Measurements from ENCODE around the gene OASL. TPM values are rescaled to one million over a fixed set of nuclear protein-coding genes. Genes with fewer than 3 reads are reported as not detected.
A peak's percentile ranks its signal among the peaks of the same experiment; 100 is the strongest.
"Not testable (repeated sequence)": the region's sequence is repeated elsewhere in the genome, so short reads cannot be mapped to it uniquely, and the experiment has no call there.

Gene OASL
- total RNA-seq, 8 experiments from 2014 or later = 0.08 to 3.1 (median 0.23) TPM; not detected in 3

DNA sequence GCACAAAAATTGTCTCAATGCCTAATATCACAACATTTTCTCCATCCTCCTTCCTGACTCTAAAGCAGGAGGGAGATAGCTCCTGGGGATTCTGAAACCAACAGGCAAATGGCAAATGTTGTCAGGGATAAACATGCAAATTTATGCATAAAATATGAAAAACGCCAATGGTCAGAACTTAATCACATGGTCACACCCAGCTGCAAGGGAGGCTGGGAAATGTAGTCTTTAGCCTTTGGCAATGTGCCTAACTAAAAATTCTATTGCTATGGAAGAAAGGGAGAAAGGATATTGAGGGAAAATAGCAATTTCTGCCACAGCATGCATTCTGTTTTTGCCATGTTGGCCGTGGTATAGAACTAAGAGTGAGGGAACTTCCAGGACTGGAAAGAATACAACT is 11.7 kb upstream of the OASL start:
- ATAC-seq (replicated peaks in 6 of 8) = peak in 3 of 8 experiments; percentile 54 to 88 (median 55)
- Histone ChIP-seq H3K4me3 (no peak overlapping the region), H3K4me1 (replicated peaks in 1 of 2) (no peaks in the 10 kb centered on the region), H3K27ac (no peak overlapping the region)
- in situ Hi-C loops (cut with MboI; ENCODE audit: low pct_unique_long_range_greater_than_20kb in 2 of 9, low sequenced_read_pairs in 9 of 9, unreplicated experiment in 9 of 9) = no loop called here
- WGBS, 10 experiments = 0 to 73% (median 43%) methylated on average over 1 to 2 of the region's 2 CpGs; no CpG with 5 or more reads in 4 of the 10 experiments

DNA sequence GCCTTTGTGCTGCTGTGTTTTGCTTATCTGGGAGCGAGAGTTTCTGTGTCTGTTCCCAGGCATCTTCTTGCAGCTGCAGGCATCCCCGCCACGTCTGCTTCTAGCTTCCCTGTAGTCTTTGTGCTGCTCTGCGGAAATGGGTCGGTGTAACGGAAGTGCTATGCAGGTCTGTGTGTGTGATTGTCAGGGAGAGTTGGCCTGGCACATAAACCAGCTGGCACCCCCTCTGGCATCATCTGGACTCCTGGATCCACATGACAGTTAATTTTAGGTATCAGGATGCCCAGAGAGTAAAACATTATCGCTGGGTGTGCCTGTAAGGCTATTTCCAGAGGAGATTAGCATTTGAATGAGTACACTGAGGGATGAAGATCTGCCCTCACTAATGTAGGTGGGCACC is 9.4 kb upstream of the OASL start:
- H3K27ac ChIP-seq = no peak overlapping the region
- no peak overlapping the region for H3K4me3 ChIP-seq
- 0 to 79% (median 61%) methylated on average over 1 to 7 of the region's 7 CpGs; no CpG with 5 or more reads in 3 of the 10 experiments for WGBS, 10 experiments
- ATAC-seq (replicated peaks in 6 of 8) = no peak
- in situ Hi-C loops (cut with MboI; ENCODE audit: low pct_unique_long_range_greater_than_20kb in 2 of 9, low sequenced_read_pairs in 9 of 9, unreplicated experiment in 9 of 9) = no loop called here
- no peaks in the 10 kb centered on the region for H3K4me1 ChIP-seq (replicated peaks in 1 of 2)

DNA sequence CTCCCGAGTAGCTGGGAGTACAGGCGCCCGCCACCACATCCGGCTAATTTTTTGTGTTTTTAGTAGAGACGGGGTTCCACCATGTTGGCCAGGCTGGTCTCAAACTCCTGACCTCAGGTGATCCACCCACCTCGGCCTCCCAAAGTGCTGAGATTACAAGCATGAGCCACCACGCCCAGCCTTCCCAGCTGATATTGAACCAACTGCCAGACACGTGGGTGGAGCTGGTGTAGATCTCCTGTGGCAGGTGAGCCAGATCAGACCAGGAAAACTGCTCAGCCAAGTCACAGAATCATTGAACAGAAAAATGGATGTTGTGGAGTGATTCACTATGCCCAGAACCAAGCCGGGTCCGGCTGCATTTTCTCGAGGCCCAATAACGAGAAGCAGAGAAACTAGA is 8.4 kb upstream of the OASL start:
- ATAC-seq (replicated peaks in 6 of 8); H3K4me1 ChIP-seq (replicated peaks in 1 of 2); in situ Hi-C loops (cut with MboI; ENCODE audit: low pct_unique_long_range_greater_than_20kb in 2 of 9, low sequenced_read_pairs in 9 of 9, unreplicated experiment in 9 of 9); H3K27ac ChIP-seq; H3K4me3 ChIP-seq: not testable (repeated sequence)
- WGBS, 10 experiments = 57 to 98% (median 84%) methylated on average over 4 to 12 of the region's 12 CpGs; no CpG with 5 or more reads in 3 of the 10 experiments

- H3K4me3 ChIP-seq = no peak overlapping the region
- 40 to 100% (median 67%) methylated on average over 1 to 4 of the region's 4 CpGs; no CpG with 5 or more reads in 1 of the 10 experiments for WGBS, 10 experiments
- ATAC-seq (replicated peaks in 6 of 8) = no peak
- no peak overlapping the region for H3K27ac ChIP-seq
- H3K4me1 ChIP-seq (replicated peaks in 1 of 2) = no peaks in the 10 kb centered on the region
- in situ Hi-C loops (cut with MboI; ENCODE audit: low pct_unique_long_range_greater_than_20kb in 2 of 9, low sequenced_read_pairs in 9 of 9, unreplicated experiment in 9 of 9) = no loop called here
These were observed 4.0 kb upstream of the OASL start for GRCh38 chr12:121043067-121043466.

DNA sequence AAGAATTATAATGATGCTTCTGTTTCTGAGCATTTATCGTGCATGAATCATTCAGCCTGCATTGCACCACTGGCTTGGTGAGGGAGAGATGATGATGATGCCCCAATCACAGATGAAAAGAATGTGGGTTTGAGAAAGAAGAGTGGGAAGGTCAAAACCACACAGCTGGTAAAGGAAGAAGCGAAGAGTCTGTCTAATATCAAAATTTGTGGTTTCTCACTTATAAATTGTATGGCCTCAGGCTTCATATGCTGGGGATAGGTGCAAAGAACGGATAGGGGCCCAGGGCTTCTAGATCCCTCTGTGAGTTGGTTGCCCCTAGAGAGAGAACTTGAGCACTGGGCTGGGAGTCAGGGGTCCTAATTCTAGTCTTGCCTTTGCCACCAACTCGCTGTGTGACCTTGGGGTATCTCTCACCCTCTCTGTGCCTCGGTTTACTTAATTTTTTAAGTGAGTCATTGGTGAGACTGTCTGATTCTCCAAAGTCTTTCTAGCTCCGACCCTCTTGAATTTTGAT is 2.2 kb downstream of the OASL start:
- no peak for ATAC-seq (replicated peaks in 6 of 8)
- no peak overlapping the region for H3K27ac ChIP-seq
- WGBS, 10 experiments = 22 to 94% (median 51%) methylated on average over 1 to 6 of the region's 6 CpGs; no CpG with 5 or more reads in 1 of the 10 experiments
- in situ Hi-C loops (cut with MboI; ENCODE audit: low pct_unique_long_range_greater_than_20kb in 2 of 9, low sequenced_read_pairs in 9 of 9, unreplicated experiment in 9 of 9) = no loop called here
- no peaks in the 10 kb centered on the region for H3K4me1 ChIP-seq (replicated peaks in 1 of 2)
- H3K4me3 ChIP-seq = no peak overlapping the region

DNA sequence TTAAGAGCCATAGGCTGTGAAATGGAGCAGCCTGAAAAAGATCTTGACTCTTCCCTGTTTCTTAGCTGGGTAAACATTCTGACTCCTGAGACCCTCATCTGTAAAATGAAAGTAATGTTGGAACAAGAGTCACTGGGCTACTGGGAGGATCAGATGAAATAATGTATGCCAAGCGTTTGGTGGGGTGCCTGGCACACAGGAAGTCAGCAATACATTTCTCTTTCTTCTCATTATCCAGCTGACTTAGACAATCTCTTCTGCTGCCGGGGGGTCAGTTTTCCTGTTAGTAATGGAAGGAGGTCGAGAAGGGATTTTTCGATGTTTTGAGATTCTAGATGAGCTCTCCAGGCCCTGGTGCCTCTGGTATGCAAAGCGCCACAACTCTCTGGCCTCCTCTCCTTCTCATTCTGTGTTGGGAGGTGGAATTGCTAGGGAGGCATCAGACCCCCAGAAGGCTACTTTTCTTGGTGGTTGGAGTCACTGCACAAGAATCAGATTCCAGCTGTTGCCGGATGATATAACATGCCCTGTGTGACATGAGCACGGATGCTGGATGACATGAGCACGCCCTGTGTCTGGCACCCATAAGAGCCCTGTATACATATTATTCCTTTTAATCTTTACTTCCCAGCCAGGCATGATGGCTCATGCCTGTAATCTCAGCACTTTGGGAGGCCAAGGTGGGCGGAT is 4.3 kb downstream of the OASL start:
- 40 to 95% (median 80%) methylated on average over 1 to 6 of the region's 9 CpGs; no CpG with 5 or more reads in 1 of the 10 experiments for WGBS, 10 experiments
- in situ Hi-C loops (cut with MboI; ENCODE audit: low pct_unique_long_range_greater_than_20kb in 2 of 9, low sequenced_read_pairs in 9 of 9, unreplicated experiment in 9 of 9) = no loop called here
- ATAC-seq (replicated peaks in 6 of 8) = no peak
- no peaks in the 10 kb centered on the region for H3K4me1 ChIP-seq (replicated peaks in 1 of 2)
- H3K27ac ChIP-seq = no peak overlapping the region
- no peak overlapping the region for H3K4me3 ChIP-seq

DNA sequence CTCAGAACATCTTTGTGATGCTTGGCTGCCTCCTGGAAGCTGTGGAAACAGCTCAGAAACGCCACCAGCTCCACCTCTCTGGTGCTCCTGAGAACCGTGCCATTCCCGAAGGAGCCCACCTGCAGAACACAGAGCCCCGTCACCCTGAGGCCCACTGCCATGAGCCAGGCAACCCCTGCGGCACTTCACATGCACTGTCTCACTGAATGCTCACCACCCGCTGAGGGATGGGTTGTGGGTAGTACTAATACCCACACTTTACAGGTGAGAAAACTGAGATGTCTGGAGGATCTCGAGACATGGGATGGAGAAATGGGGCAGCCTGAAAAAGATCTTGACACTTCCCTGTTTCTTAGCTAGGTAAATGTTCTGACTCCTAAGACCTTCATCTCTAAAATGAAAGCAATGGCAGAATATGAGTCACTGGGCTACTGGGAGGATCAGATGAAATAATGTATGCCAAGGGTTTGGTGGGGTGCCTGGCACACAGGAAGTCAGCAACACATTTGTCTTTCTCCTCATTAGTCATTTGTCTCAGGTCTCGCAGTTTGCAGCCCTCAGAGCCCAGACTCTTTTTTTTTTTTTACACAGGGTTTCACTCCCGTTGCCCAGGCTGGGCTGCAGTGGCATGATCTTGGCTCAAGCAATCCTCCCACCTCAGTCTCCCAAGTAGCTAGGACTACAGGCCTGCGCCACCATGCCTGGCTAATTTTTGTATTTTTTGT is 5.3 kb downstream of the OASL start:
- H3K4me1 ChIP-seq (replicated peaks in 1 of 2) = no peaks in the 10 kb centered on the region
- peak in 3 of 8 experiments; percentile 14 to 57 (median 40) for ATAC-seq (replicated peaks in 6 of 8)
- 0 to 100% (median 61%) methylated on average over 1 to 6 of the region's 10 CpGs; no CpG with 5 or more reads in 1 of the 10 experiments for WGBS, 10 experiments
- in situ Hi-C loops (cut with MboI; ENCODE audit: low pct_unique_long_range_greater_than_20kb in 2 of 9, low sequenced_read_pairs in 9 of 9, unreplicated experiment in 9 of 9) = no loop called here
- no peak overlapping the region for H3K27ac ChIP-seq
- no peak overlapping the region for H3K4me3 ChIP-seq

GRCh38 chr12:121030576-121031212 is 8.4 kb downstream of the OASL start:
- in situ Hi-C loops (cut with MboI; ENCODE audit: low pct_unique_long_range_greater_than_20kb in 2 of 9, low sequenced_read_pairs in 9 of 9, unreplicated experiment in 9 of 9) = no loop called here

DNA sequence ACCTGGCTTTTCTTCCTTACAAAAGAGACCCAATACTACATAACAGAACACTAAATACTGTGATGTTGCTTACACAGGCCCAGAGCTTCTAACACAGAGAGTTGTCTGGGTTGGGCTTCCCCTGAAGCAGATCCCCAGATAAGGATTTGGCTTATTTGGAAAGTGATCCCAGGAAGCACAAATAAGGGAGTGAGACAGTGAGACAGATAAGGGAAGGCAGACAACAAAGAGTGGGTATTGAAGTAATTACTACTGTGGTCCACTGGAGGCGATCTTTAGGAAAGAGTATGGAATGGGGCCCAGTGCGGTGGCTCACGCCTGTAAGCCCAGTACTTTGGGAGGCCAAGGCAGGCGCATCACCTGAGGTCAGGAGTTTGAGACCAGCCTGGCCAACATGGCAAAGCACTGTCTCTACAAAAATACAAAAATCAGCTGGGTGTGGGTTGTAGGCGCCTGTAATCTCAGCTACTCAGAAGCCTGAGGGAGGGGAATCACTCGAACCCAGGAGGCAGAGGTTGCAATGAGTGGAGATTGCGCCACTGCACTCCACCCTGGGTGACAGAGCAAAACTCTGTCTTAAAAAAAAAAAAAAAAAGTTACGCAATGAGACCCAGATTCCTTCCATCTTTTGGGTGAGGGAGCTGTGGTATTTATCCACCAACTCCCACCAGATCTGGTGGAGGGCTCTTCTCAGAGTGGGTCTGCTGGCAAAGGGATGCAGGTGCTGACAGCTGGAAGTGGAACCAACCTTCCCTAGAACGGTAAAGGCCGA is 12.6 kb downstream of the OASL start:
- H3K4me3 ChIP-seq = no peak overlapping the region
- ATAC-seq (replicated peaks in 6 of 8) = peak in 1 of 8 experiments; percentile 22
- no peak overlapping the region for H3K27ac ChIP-seq
- H3K4me1 ChIP-seq (replicated peaks in 1 of 2) = no peaks in the 10 kb centered on the region
- in situ Hi-C loops (cut with MboI; ENCODE audit: low pct_unique_long_range_greater_than_20kb in 2 of 9, low sequenced_read_pairs in 9 of 9, unreplicated experiment in 9 of 9) = no loop called here
- WGBS, 10 experiments = 83 to 96% (median 86%) methylated on average over 1 to 8 of the region's 10 CpGs; no CpG with 5 or more reads in 1 of the 10 experiments

More at GRCh38 chr12:121030576-121031212, 8.4 kb downstream of the OASL start:
- 55 to 100% (median 75%) methylated on average over 1 to 9 of the region's 10 CpGs; no CpG with 5 or more reads in 1 of the 10 experiments for WGBS, 10 experiments
- H3K27ac ChIP-seq = no peak overlapping the region
- no peak overlapping the region for H3K4me3 ChIP-seq
- no peak for ATAC-seq (replicated peaks in 6 of 8)
- H3K4me1 ChIP-seq (replicated peaks in 1 of 2) = no peaks in the 10 kb centered on the region

DNA sequence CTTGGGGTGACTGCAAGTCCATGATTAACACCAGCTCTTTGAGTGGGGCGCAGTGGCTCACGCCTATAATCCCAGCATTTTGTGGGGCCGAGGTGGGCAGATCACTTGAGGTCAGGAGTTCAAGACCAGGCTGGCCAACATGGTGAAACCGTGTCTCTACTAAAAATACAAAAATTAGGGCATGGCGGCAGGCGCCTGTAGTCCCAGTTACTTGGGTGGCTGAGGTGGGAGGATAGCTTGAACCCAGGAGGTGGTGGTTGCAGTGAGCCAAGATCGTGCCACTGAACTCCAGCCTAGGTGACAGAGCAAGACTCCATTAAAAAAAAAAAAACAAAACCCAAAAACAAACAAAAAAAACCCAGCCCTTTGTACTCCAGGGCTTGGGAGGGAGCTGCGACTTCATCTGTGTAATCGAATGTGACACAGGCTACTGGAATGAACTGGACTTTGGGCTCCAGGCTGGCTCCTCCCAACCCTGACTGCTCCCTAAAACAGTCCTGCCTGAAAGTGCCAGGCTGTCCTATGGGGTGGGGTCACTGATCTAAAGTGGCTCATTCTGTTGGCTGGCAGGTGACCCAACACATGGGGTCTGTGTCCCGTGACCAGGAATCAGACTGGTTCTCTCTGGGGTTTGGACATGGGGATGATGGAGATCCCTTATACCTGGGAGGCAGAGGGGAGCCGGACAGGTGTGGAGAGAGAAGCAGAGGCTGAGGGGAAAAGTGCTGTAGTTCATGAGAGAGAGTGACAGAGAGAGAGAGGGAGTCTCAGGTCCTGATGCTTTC is 13.4 kb downstream of the OASL start:
- Histone ChIP-seq H3K4me1 (replicated peaks in 1 of 2) (no peaks in the 10 kb centered on the region), H3K4me3 (no peak overlapping the region), H3K27ac (no peak overlapping the region)
- peak in 1 of 8 experiments; percentile 59 for ATAC-seq (replicated peaks in 6 of 8)
- 30 to 100% (median 72%) methylated on average over 1 to 5 of the region's 11 CpGs; no CpG with 5 or more reads in 1 of the 10 experiments for WGBS, 10 experiments
- in situ Hi-C loops (cut with MboI; ENCODE audit: low pct_unique_long_range_greater_than_20kb in 2 of 9, low sequenced_read_pairs in 9 of 9, unreplicated experiment in 9 of 9) = no loop called here

GRCh38 chr12:121023799-121024198 is 15.2 kb downstream of the OASL start:
- peak in 1 of 8 experiments; percentile 17 for ATAC-seq (replicated peaks in 6 of 8)
- 33 to 100% (median 59%) methylated on average over 1 to 7 of the region's 8 CpGs; no CpG with 5 or more reads in 4 of the 10 experiments for WGBS, 10 experiments
- no peak overlapping the region for H3K4me3 ChIP-seq
- in situ Hi-C loops (cut with MboI; ENCODE audit: low pct_unique_long_range_greater_than_20kb in 2 of 9, low sequenced_read_pairs in 9 of 9, unreplicated experiment in 9 of 9) = no loop called here
- H3K4me1 ChIP-seq (replicated peaks in 1 of 2) = no peaks in the 10 kb centered on the region
- no peak overlapping the region for H3K27ac ChIP-seq

DNA sequence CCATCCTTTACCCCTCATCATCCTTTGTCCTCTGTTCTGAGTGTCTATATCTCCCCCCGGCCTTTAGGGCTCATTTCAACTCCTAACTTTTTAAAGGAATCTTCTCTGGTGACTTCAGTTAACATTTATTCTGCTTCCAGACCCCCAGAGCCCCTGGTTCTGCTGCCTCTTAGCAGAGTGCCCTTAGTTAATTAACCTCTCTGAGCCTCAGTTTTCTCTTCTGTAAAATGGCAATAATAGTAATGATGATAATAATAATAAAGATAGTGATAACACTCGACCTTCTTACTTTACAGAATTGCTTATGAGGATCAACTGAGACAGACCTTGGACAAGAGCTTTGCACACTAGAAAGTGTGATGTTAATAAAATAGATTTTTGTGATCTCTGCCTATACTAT is 16.3 kb downstream of the OASL start:
- 11 to 71% (median 27%) methylated on average over 1 to 2 of the region's 2 CpGs; no CpG with 5 or more reads in 4 of the 10 experiments for WGBS, 10 experiments
- Histone ChIP-seq H3K4me3 (no peak overlapping the region), H3K27ac (no peak overlapping the region), H3K4me1 (replicated peaks in 1 of 2) (no peaks in the 10 kb centered on the region)
- in situ Hi-C loops (cut with MboI; ENCODE audit: low pct_unique_long_range_greater_than_20kb in 2 of 9, low sequenced_read_pairs in 9 of 9, unreplicated experiment in 9 of 9) = no loop called here
- ATAC-seq (replicated peaks in 6 of 8) = no peak
